HCT116 (cell line): ENCODE measurements around the gene POLN. TPM values are rescaled to one million over a fixed set of nuclear protein-coding genes. Genes with fewer than 3 reads are reported as not detected.

Experiments used
- ATAC-seq: fragments of 200-7000 bp; cut with Tn5 transposase; 2 replicates; pipeline ENCODE4 v1.9.1; 2020; ENCODE audit warnings: mild to moderate bottlenecking, moderate library complexity
- BruUV-seq: library from RNA; stranded (reverse); fragments of 400-500 nt; replicated peaks from 2 replicates; lab custom pipeline; 2021; lab: Mats Ljungman, UMichigan
- CTCF ChIA-PET: fragments of 300-600 bp; sonication (Branson Sonifier 250); formaldehyde crosslinking; loops from one replicate; lab custom pipeline; 2021; ENCODE audit warnings: antibody characterized with exemption; lab: Charles Lee
- POLR2A ChIA-PET: fragments of 300-600, 350-600 bp; sonication (Branson Sonifier 250); formaldehyde crosslinking; loops from one replicate; lab custom pipeline; 2021; ENCODE audit warnings: antibody characterized with exemption; lab: Charles Lee
- RAD21 ChIA-PET, 2 experiments: fragments of 300-600 bp; sonication (Branson Sonifier 250); formaldehyde crosslinking; loops; one replicate each; lab custom pipeline; 2023; ENCODE audit warnings: low total read pairs in 2 of 2; ENCODE audit not compliant: uncharacterized antibody in 2 of 2, unreplicated experiment in 2 of 2, low non-redundant PET in 1 of 2; lab: Charles Lee
- DNase-seq: peaks from one replicate; pipeline ENCODE4 v3.0.0-alpha.2; 2010; ENCODE audit warnings: low read depth, low spot score
- H2AFZ ChIP-seq: fragments of 200-600 bp; shearing (Covaris generic), sonication (generic); 2 replicates; pipeline ENCODE4 v1.6.1; 2017; ENCODE audit warnings: low read depth, mixed run types, mixed read lengths, antibody characterized with exemption, low read length; ENCODE audit not compliant: poor library complexity, severe bottlenecking
- H3K27ac ChIP-seq: 2 replicates; pipeline ENCODE4 v1.5.1; 2012; ENCODE audit warnings: low read depth, low read length
- H3K27me3 ChIP-seq: fragments of 200-600 bp; sonication (generic); 2 replicates; pipeline ENCODE4 v1.6.1; 2016; ENCODE audit warnings: mixed run types, low read length, mixed read lengths; ENCODE audit not compliant: insufficient read depth
- H3K36me3 ChIP-seq, 2 experiments: fragments of 200-500 bp in 1 of 2; fragments of 200-600 bp in 1 of 2; sonication (Bioruptor generic) in 1 of 2; sonication (generic) in 1 of 2; 2 replicates each; pipeline versions ENCODE4 v1.5.1 to v1.6.1; 2014 to 2016; ENCODE audit warnings: low read length in 2 of 2, inconsistent platforms in 1 of 2, mixed read lengths in 1 of 2, mixed run types in 1 of 2; ENCODE audit not compliant: insufficient read depth in 2 of 2, control insufficient read depth in 1 of 2
- H3K4me1 ChIP-seq, 2 experiments: fragments of 200-600 bp in 1 of 2; sonication (generic) in 1 of 2; 2 replicates each; pipeline versions ENCODE4 v1.5.1 to v1.6.1; 2012 to 2017; ENCODE audit warnings: low read length in 2 of 2, inconsistent platforms in 1 of 2, mild to moderate bottlenecking in 1 of 2, mixed read lengths in 1 of 2, mixed run types in 1 of 2, moderate library complexity in 1 of 2; ENCODE audit not compliant: insufficient read depth in 2 of 2, control insufficient read depth in 1 of 2
- H3K4me2 ChIP-seq: fragments of 200-600 bp; sonication (generic); 2 replicates; pipeline ENCODE4 v1.6.1; 2017; ENCODE audit warnings: mixed run types, low read length, mixed read lengths
- H3K4me3 ChIP-seq, 2 experiments: fragments of 200-600 bp in 1 of 2; sonication (generic) in 1 of 2; replicated peaks in 1 of 2; 2 replicates each; pipeline ENCODE4 v1.5.1; 2011 to 2016; ENCODE audit warnings: low read length in 2 of 2, control low read depth in 1 of 2, low read depth in 1 of 2, mild to moderate bottlenecking in 1 of 2, mixed read lengths in 1 of 2, mixed run types in 1 of 2
- H3K79me2 ChIP-seq: fragments of 200-600 bp; sonication (generic); 2 replicates; pipeline ENCODE4 v1.6.1; 2017; ENCODE audit warnings: mild to moderate bottlenecking, mixed run types, low read length, moderate library complexity, mixed read lengths; ENCODE audit not compliant: insufficient read depth
- H3K9ac ChIP-seq: fragments of 200-600 bp; sonication (generic); 2 replicates; pipeline ENCODE4 v1.6.1; 2016; ENCODE audit warnings: low read length, mixed read lengths
- H3K9me2 ChIP-seq: fragments of 200-600 bp; sonication (generic), shearing (Covaris generic); 2 replicates; pipeline ENCODE4 v1.6.1; 2017; ENCODE audit warnings: mixed run types, mild to moderate bottlenecking, moderate library complexity; ENCODE audit not compliant: insufficient read depth
- H3K9me3 ChIP-seq, 2 experiments: fragments of 200-500 bp in 1 of 2; fragments of 200-600 bp in 1 of 2; sonication (Bioruptor generic) in 1 of 2; sonication (generic) in 1 of 2; 2 replicates each; pipeline ENCODE4 v1.6.1; 2014 to 2017; ENCODE audit warnings: low read length in 2 of 2, mixed read lengths in 2 of 2, inconsistent platforms in 1 of 2, low read depth in 1 of 2, mild to moderate bottlenecking in 1 of 2, mixed run types in 1 of 2, moderate library complexity in 1 of 2; ENCODE audit not compliant: control insufficient read depth in 1 of 2, insufficient read depth in 1 of 2
- H4K20me1 ChIP-seq: fragments of 200-600 bp; sonication (generic), shearing (Covaris generic); 2 replicates; pipeline ENCODE4 v1.6.1; 2017; ENCODE audit warnings: mixed run types, mild to moderate bottlenecking, moderate library complexity; ENCODE audit not compliant: insufficient read depth
- ATF3 ChIP-seq: IDR thresholded peaks from 2 replicates; pipeline ENCODE4 v1.6.1; 2012
- CBX3 ChIP-seq: IDR thresholded peaks from 2 replicates; pipeline ENCODE4 v1.6.1; 2012; ENCODE audit warnings: low read depth
- EZH2 ChIP-seq: fragments of 200-600 bp; sonication (generic); IDR thresholded peaks from 2 replicates; pipeline ENCODE4 v1.6.1; 2017; ENCODE audit warnings: antibody characterized with exemption, mixed run types
- FOSL1 ChIP-seq: IDR thresholded peaks from 2 replicates; pipeline ENCODE4 v1.6.1; 2012; ENCODE audit warnings: low read depth
- JUND ChIP-seq: IDR thresholded peaks from 2 replicates; pipeline ENCODE4 v1.6.1; 2012
- MAX ChIP-seq: IDR thresholded peaks from 2 replicates; pipeline ENCODE4 v1.6.1; 2012
- SIN3A ChIP-seq: IDR thresholded peaks from 2 replicates; pipeline ENCODE4 v1.6.1; 2012; ENCODE audit warnings: low read depth
- SRF ChIP-seq: IDR thresholded peaks from 2 replicates; pipeline ENCODE4 v1.6.1; 2012; ENCODE audit warnings: low read depth
- YY1 ChIP-seq: IDR thresholded peaks from 2 replicates; pipeline ENCODE4 v1.6.1; 2011; ENCODE audit warnings: low read length, low read depth, moderate library complexity, mild to moderate bottlenecking; ENCODE audit not compliant: insufficient replicate concordance; ENCODE audit errors: extremely low read depth
- ZBTB33 ChIP-seq: IDR thresholded peaks from 2 replicates; pipeline ENCODE4 v1.6.1; 2011; ENCODE audit warnings: mild to moderate bottlenecking, low read length, moderate library complexity; ENCODE audit not compliant: insufficient replicate concordance; ENCODE audit errors: extremely low read depth
- intact Hi-C: fragments of 100-400 bp; cut with micrococcal nuclease; formaldehyde crosslinking; loops from 2 replicates; pipeline ENCODE4 v1.10.0; 2022
- total RNA-seq: library from RNA; stranded (reverse); gene quantifications from one replicate; pipeline ENCODE4 v1.2.1, GENCODE V29; 2021; ENCODE audit not compliant: unreplicated experiment

The POLN gene
- total RNA-seq, 1 experiment from 2014 or later, result 3.1 TPM

- ATAC-seq (no peak), DNase-seq (no peak)
- H3K4me3 ChIP-seq, result no peak overlapping the region
- intact Hi-C loops, result no loop called here
- no peaks in the 10 kb centered on the region for H3K79me2 ChIP-seq
- POLR2A ChIA-PET, result no interaction called here
- RAD21 ChIA-PET, result no interaction called here
- CTCF ChIA-PET, result no interaction called here
- H4K20me1 ChIP-seq, result no peaks in the 10 kb centered on the region
- no peak overlapping the region for H3K4me2 ChIP-seq
- H3K9me2 ChIP-seq, result no peaks in the 10 kb centered on the region
- no peaks in the 10 kb centered on the region for H3K27me3 ChIP-seq
- H3K27ac ChIP-seq, result no peak overlapping the region
- H3K4me1 ChIP-seq, result peaks cover 8 to 22% of the 10 kb centered on the region in 2 experiments; a peak in 3 of 4 replicates
- no peak overlapping the region for H2AFZ ChIP-seq
- H3K36me3 ChIP-seq, result no peaks in the 10 kb centered on the region
- TF ChIP-seq ZBTB33 (no peak), MAX (no peak), ATF3 (no peak), SRF (no peak), FOSL1 (no peak)
- TF ChIP-seq, all 23 proteins: peak for 0
- Histone ChIP-seq H3K9me3 (no peaks in the 10 kb centered on the region), H3K9ac (no peak overlapping the region)
- no TSS peak for BruUV-seq
Observed at GRCh38 chr4:2069161-2069971, 172.6 kb downstream of the POLN start.

- RAD21 ChIA-PET, result no interaction called here
- no peak for DNase-seq
- no peaks in the 10 kb centered on the region for H3K27me3 ChIP-seq
Observed at GRCh38 chr4:2068566-2068965, 173.4 kb downstream of the POLN start.

More at GRCh38 chr4:2068566-2068965, 173.4 kb downstream of the POLN start:
- Histone ChIP-seq H3K36me3 (no peaks in the 10 kb centered on the region), H3K27ac (no peak overlapping the region), H3K4me3 (no peak overlapping the region), H3K4me2 (no peak overlapping the region), H3K9me2 (no peaks in the 10 kb centered on the region), H2AFZ (no peak overlapping the region), H4K20me1 (no peaks in the 10 kb centered on the region), H3K4me1 (peaks cover 8 to 25% of the 10 kb centered on the region in 2 experiments; a peak in 3 of 4 replicates), H3K79me2 (no peaks in the 10 kb centered on the region), H3K9me3 (no peaks in the 10 kb centered on the region), H3K9ac (no peak overlapping the region)
- ChIA-PET CTCF (no interaction called here), POLR2A (no interaction called here)
- no peak for TF ChIP-seq EZH2
- TF ChIP-seq JUND, result no peak
- TF ChIP-seq YY1, result no peak
- no peak for TF ChIP-seq SIN3A
- no peak for TF ChIP-seq CBX3
- ATAC-seq, result no peak
- intact Hi-C loops, result no loop called here
- no TSS peak for BruUV-seq
